ENCODE measurements around the gene ZGPAT. TPM values are rescaled to one million over a fixed set of nuclear protein-coding genes. Genes with fewer than 3 reads are reported as not detected.

ZGPAT gene
- total and polyA plus RNA-seq, 2 of the 8 experiments (the other 6 are each of a cell fraction or from before 2014, with no cell fraction given) = 14.5 to 21.4 TPM

DNA sequence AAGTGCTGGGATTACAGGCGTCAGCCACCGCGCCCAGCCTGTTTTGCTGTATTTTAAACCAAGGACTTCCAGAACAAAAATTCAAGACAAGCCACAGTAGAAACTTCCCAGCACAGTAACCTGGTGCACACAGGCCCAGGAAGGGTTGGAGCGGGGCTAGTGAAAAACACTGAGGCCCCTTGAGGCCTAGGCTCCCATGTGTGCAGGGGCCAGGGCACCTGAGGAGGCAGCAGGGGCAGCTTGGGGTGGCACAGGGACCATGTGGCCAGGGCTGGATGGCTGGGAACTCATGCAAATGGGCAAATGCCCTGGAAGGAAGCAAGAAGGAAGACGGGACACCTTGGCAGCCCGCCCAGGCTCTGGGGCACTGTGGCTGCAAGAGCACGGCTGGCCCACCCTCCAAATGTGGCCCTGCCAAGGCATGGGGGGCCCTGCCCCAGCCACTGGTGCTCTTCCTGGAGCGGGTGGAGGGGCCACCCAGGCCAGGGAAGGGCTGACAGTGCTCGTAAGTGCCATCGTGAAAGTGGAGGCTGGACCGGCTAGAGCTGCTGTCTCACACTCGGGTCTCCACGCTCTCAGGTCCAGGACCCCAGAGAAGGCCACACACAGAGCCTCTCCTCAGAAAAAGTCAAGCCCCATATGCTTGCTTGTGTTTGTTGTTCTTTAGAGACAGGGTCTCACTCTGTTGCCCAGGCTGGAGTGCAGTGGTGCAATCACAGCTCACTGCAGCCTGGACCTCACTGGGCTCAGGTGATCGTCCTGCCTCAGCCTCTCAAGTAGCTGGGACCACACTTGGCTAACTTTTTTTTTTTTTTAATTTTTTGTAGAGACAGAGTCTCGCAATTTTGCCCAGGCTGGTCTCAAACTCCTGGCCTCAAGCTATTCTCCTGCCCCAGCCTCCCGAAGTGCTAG is 42.0 kb downstream of the ZGPAT start:
- FAIRE-seq = no peak

More for the DNA sequence above, 42.0 kb downstream of the ZGPAT start:
- no peak overlapping the region for H2BK5ac ChIP-seq (ENCODE audit: low read depth, low read length)
- peaks cover 0 to 20% (median 4%) of the 10 kb centered on the region in 4 experiments; a peak in 6 of 7 replicates for H3K4me1 ChIP-seq (replicated peaks in 1 of 4; ENCODE audit: control insufficient read depth in 3 of 4, insufficient read depth in 4 of 4, low read length in 3 of 4)
- H2BK20ac ChIP-seq (ENCODE audit: low read length) = no peak overlapping the region
- no peak overlapping the region for H3K9ac ChIP-seq (replicated peaks in 1 of 4; ENCODE audit: extremely low read depth in 1 of 4, low read depth in 3 of 4, low read length in 3 of 4)
- H3K79me1 ChIP-seq (ENCODE audit: low read depth, low read length) = no peaks in the 10 kb centered on the region; the same call in 1 of the 2 replicates
- H3K4ac ChIP-seq (replicated peaks; ENCODE audit: insufficient read length, low read depth, low read length) = no peak overlapping the region
- peaks cover 0 to 3% of the 10 kb centered on the region in 2 experiments for H4K20me1 ChIP-seq (replicated peaks in 1 of 2; ENCODE audit: control insufficient read depth in 1 of 2, insufficient read depth in 2 of 2, low read length in 2 of 2)
- H3K27me3 ChIP-seq (replicated peaks in 1 of 4; ENCODE audit: control insufficient read depth in 3 of 4, extremely low read depth in 1 of 4, insufficient read depth in 3 of 4, low read length in 3 of 4) = no peaks in the 10 kb centered on the region
- H4K8ac ChIP-seq (ENCODE audit: extremely low read depth, insufficient read depth, low read length) = no peak overlapping the region
- no peak overlapping the region for H2BK12ac ChIP-seq (ENCODE audit: low read depth, low read length)
- H2AK5ac ChIP-seq (ENCODE audit: low read depth, low read length) = no peak overlapping the region
- H2BK15ac ChIP-seq (ENCODE audit: low read length) = no peak overlapping the region
- H3K4me2 ChIP-seq (ENCODE audit: insufficient read depth in 1 of 2, low read depth in 2 of 2, low read length in 2 of 2) = no peak overlapping the region
- no peak for TF ChIP-seq CEBPB (IDR thresholded peaks at IDR 0.05; ENCODE audit: low read depth, low read length)
- TF ChIP-seq, protein P1, sequence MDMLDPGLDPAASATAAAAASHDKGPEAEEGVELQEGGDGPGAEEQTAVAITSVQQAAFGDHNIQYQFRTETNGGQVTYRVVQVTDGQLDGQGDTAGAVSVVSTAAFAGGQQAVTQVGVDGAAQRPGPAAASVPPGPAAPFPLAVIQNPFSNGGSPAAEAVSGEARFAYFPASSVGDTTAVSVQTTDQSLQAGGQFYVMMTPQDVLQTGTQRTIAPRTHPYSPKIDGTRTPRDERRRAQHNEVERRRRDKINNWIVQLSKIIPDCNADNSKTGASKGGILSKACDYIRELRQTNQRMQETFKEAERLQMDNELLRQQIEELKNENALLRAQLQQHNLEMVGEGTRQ (IDR thresholded peaks at IDR 0.05; ENCODE audit: low read length) = no peak
- H3K36me3 ChIP-seq (ENCODE audit: control insufficient read depth in 2 of 4, insufficient read depth in 4 of 4, low read length in 3 of 4) = peaks cover 0 to 3% (median 1%) of the 10 kb centered on the region in 4 experiments; a peak in 3 of 8 replicates
- no peak overlapping the region for H3K23ac ChIP-seq (ENCODE audit: insufficient read length)
- no peak overlapping the region for H3K27ac ChIP-seq (ENCODE audit: low read depth, low read length)
- ChIA-PET POLR2A (ENCODE audit: partially characterized antibody) (interaction anchor here (0.6 to 4.5 kb wide), 2 partner anchors 9 to 180 kb away, joined by 3 to 23 read pairs; no protein-coding TSS in a partner anchor), CTCF (ENCODE audit: partially characterized antibody) (interaction anchor here (0.9 to 4.4 kb wide), 5 partner anchors 11 to 224 kb away, joined by 3 to 17 read pairs (median 4); partner anchors contain the start of genes LIME1 and SLC2A4RG)
- H3K18ac ChIP-seq (ENCODE audit: extremely low read depth, low read length) = no peak overlapping the region
- no peaks in the 10 kb centered on the region for H3K9me3 ChIP-seq (ENCODE audit: insufficient read depth in 2 of 2, low read depth in 1 of 2, low read length in 1 of 2)
- DNase-seq (ENCODE audit: low read depth in 1 of 2, low spot score in 2 of 2) = no peak
- H2AFZ ChIP-seq (ENCODE audit: low read length) = no peak overlapping the region
- no peak overlapping the region for H4K91ac ChIP-seq (replicated peaks; ENCODE audit: insufficient read length, low read length)
- 93% methylated on average over 15 of the region's 16 CpGs; no CpG with 5 or more reads in 1 of the 2 experiments for WGBS, 2 experiments (ENCODE audit: extremely low coverage in 1 of 2, insufficient coverage in 1 of 2, insufficient read length in 1 of 2, insufficient replicate concordance in 2 of 2, low coverage in 1 of 2, low lambda C conversion rate in 2 of 2, missing lambda C conversion rate in 1 of 2)
- H3K79me2 ChIP-seq (ENCODE audit: control insufficient read depth in 1 of 2, insufficient read depth in 2 of 2, low read length in 2 of 2) = no peaks in the 10 kb centered on the region
- H3K14ac ChIP-seq (ENCODE audit: insufficient read length) = no peak overlapping the region
- H2BK120ac ChIP-seq (replicated peaks; ENCODE audit: low read depth, low read length) = no peak overlapping the region
- no peak overlapping the region for H4K5ac ChIP-seq (ENCODE audit: insufficient read length, low read depth, low read length)
- no peak overlapping the region for H3K56ac ChIP-seq (replicated peaks; ENCODE audit: insufficient read length, low read depth, low read length)
- H3K4me3 ChIP-seq (ENCODE audit: extremely low read depth in 1 of 4, insufficient read depth in 2 of 4, low read depth in 3 of 4, low read length in 4 of 4) = no peak overlapping the region
- H3K23me2 ChIP-seq (ENCODE audit: low read depth, low read length) = no peaks in the 10 kb centered on the region

All from H1 (cell line).